ENCODE results near the gene A3GALT2.
"Not testable (repeated sequence)": the region's sequence is repeated elsewhere in the genome, so short reads cannot be mapped to it uniquely, and the experiment has no call there.

The A3GALT2 gene

GRCh38 chr1:33311706-33312412, 9.0 kb downstream of the A3GALT2 start:
- no peak for DNase-seq (ENCODE audit: low spot score)

DNA sequence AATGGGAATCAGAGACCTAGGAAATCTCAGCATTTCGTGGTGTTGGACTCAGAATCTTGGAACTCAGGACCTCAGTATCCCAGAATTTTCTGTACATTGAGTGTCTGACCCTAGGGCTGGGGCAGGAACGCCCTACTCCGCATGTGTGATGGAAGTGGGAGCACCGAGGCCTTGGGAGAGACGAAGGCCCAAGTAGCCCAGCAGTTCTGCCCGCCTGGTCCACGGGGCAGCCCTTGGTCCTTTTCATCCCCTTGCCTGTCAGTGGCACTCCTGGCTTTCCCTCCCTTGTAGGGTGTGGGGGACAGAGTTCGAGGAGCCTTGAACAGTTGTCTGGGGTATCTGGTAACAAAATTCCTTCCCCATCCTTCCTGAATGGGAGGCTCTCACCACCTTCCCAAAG, 10.2 kb downstream of the A3GALT2 start:
- DNase-seq (ENCODE audit: low spot score), result no peak

- not testable (repeated sequence) for DNase-seq (ENCODE audit: low spot score)
These were observed 11.5 kb downstream of the A3GALT2 start for GRCh38 chr1:33309351-33309750.

GRCh38 chr1:33307494-33307864, 13.4 kb downstream of the A3GALT2 start:
- no peak for DNase-seq (ENCODE audit: low spot score)

- DNase-seq (ENCODE audit: low spot score), result no peak
These were observed 14.0 kb downstream of the A3GALT2 start for GRCh38 chr1:33306653-33307493.

GRCh38 chr1:33305816-33306652, 14.9 kb downstream of the A3GALT2 start:
- no peak for DNase-seq (ENCODE audit: low spot score)

GRCh38 chr1:33305016-33305415, 15.9 kb downstream of the A3GALT2 start:
- no peak for DNase-seq (ENCODE audit: low spot score)

- DNase-seq (ENCODE audit: low spot score), result no peak
These were observed 18.6 kb downstream of the A3GALT2 start for GRCh38 chr1:33302325-33302724.

- no peak for DNase-seq (ENCODE audit: low spot score)
These were observed 19.5 kb downstream of the A3GALT2 start for GRCh38 chr1:33301273-33301984.

DNA sequence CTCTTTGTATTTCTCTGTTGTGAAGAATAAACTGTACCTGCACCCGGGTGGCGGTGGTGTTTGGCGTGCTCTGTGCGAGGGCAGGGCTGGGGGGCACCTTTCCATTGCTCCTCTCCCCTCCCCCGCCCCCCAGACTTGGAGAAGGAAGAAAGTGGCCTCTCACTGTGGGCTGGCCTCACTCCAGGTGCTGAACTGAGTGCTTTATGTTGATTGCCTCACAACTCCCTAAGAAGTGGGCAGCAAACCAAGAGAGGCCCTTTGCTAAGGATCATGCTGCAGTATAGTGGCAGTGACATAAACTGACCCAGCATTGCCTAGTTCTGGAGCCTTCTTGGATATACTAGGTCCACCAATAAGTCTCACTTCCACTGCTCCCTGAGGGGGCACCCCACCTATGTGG, 20.2 kb downstream of the A3GALT2 start:
- DNase-seq (ENCODE audit: low spot score), result no peak

DNA sequence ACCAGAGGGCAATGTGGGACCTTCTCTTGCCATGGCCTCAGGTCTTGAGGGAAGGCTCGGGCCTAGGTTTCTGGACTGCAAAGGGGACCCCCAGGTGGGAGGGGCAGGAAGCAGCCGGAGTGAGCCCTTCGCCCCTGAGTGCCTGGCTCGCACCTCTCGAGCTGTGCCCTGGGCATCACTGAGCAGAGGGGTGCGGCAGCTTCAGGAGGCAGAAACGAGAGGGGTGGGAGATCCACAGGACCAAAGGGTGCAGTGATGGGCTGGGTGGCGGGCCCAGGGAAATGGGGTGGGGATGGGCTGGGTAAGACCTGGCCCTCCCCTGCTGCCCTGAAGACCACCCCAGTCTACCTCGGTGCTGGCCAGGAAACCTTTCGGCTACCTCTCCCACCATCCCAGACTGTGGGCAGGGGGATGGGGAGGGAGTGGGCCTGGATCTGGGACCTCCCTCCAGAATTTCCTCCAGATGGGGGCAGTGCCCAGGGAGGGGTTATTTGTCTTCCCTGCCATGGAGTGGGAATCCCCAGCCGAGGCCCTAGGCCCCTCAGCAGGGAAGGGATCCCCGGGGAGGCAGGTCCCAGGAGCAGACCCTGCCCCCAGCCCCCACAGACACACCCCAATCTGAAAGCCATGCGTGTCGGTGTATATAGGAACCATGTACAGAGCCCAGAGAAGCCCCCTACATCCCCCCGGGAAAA, 21.3 kb downstream of the A3GALT2 start:
- DNase-seq (ENCODE audit: low spot score), result no peak

- peak; percentile 78 for DNase-seq (ENCODE audit: low spot score)
These were observed 22.1 kb downstream of the A3GALT2 start for GRCh38 chr1:33298623-33299277.

DNA sequence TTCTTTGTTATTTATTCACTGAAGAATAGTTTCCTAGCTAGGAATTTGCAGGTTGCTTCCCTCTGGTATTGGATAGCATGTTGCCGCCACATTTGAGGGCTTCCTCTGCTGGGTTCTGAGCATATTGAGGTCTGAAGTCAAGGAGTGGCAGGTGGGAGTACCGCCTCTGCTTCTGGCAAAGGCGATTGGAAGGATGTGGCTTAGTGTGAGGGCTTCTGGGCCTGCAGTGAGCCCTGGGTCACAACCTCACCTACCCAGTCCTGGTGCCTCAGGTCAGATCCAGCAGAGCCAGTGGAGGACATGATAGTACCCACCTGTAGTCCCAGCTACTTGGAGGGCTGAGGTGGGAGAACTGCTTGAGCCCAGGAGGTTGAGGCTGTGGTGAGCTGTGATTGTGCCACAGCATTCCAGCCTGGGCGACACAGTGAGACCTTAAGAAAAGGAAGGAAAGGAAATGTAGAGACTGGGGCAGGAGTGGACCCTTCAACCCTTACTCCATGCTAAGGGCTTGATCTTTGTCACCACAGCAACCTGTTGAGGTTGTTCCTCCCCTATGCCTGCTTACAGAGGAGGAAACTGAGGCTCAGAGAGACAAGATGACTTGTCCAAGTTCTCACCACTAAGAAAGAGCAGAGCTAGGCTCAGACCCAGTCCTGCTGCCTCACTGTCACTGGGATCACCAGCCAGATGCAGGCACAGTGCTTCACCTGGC, 22.8 kb downstream of the A3GALT2 start:
- DNase-seq (ENCODE audit: low spot score), result no peak

- no peak for DNase-seq (ENCODE audit: low spot score)
These were observed 24.1 kb downstream of the A3GALT2 start for GRCh38 chr1:33296824-33297223.

- no peak for DNase-seq (ENCODE audit: low spot score)
These were observed 24.8 kb downstream of the A3GALT2 start for GRCh38 chr1:33296082-33296458.

- peak; percentile 87 for DNase-seq (ENCODE audit: low spot score)
These were observed 25.3 kb downstream of the A3GALT2 start for GRCh38 chr1:33295450-33296081.

DNA sequence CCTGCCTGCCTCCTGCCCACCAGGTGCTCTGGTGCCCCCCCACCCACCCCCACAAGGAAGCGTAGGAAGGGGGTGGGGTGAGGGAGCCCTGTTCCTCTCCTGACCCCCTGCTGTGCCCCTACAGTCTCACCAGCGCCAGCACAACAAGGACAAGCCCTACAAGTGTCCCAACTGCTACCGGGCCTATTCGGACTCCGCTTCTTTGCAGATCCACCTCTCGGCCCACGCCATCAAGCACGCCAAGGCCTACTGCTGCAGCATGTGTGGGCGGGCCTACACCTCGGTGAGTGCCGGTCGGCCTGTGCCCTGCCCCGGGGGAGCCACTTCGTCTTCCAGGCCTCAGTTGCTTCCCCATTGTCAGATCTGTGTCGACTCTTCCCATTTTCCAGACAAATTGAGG, 25.9 kb downstream of the A3GALT2 start:
- DNase-seq (ENCODE audit: low spot score), result no peak

GRCh38 chr1:33294071-33295010, 26.6 kb downstream of the A3GALT2 start:
- no peak for DNase-seq (ENCODE audit: low spot score)

Data from D341Med (cell line).